SK-N-DZ (cell line): ENCODE data around the gene DTNB. TPM values are rescaled to one million over a fixed set of nuclear protein-coding genes. Genes with fewer than 3 reads are reported as not detected.
"Not testable (repeated sequence)": the region's sequence is repeated elsewhere in the genome, so short reads cannot be mapped to it uniquely, and the experiment has no call there.

ENCODE experiments used
- DNase-seq: peaks from one replicate; pipeline ENCODE4 v3.0.0-alpha.2; 2015; ENCODE audit warnings: low spot score
- polyA plus RNA-seq, 2 experiments: library from polyadenylated mRNA; depleted of rRNA; stranded (reverse); fragments of >200 nt; gene quantifications; 2 replicates each; pipeline ENCODE4 v1.2.3, GENCODE V29; 2014

Gene DTNB
- polyA plus RNA-seq (2014; cell fraction: cytosol; rRNA removed), result 12.9 and 13.8 TPM in 2 replicates
- polyA plus RNA-seq (2014; cell fraction: nucleus; rRNA removed), result 13.7 and 15.6 TPM in 2 replicates

DNA sequence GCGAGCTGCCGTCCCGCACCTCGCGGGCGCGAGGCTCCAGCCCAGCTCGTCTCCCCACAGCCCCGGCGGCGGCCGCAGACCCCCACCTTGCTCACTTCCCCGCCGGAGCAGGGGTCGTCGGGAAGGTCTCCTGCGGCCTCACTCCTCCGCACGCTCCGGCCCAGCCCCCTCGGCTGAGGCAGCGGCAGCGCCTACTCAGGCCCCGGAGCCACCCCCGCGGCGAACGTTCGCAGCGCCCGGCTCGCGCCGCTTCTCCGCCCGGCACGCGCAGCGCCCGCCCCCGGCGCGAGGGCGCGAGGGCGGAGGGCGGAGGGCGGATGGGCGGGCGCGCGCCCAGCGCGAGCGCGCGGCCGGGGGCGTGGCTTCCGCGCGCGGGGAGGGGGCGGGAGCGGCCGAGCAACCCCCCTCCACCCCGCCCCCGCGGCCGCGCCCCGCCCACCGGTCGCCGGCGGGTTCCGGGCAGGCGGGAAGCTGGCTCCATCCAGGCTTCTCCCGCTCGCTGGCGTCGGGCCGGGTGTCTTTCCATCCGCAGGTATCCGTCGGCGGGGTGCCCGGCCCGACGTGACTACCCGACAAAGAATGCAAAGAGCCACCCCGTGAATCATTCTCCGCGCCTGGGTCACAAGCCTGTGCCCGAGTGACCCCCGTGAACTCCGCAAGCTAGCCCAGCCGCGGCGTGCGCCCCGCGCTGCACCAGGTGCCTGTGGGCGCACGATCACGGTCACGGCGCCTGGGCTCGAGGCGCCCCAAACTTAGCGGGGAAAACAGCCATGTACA is at the start of gene DTNB:
TSS of gene DTNB (minus strand) at position 278 of the 777 bp plus-strand sequence. CDS start 20,917 bp downstream, outside the sequence.
- peak; percentile 53 for DNase-seq

DNA sequence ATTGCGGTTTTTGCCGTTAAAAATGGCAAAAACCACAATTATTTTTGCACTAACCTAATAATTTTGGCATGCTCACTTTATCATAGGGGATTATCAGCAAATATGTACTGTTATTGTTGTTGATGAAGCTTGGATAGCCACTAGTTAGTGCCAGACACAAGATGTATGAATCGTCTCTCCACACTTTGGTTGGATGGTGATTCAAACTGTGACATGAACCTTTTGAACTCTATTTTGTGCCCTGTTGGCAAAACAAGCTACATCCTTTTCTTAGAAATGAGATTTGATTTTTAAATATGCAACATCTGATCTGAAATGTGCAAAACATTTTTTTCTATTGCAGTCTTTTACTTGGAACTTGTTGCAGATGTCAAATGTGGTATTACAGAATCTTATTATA is 48.8 kb upstream of the DTNB start:
- DNase-seq, result no peak

DNA sequence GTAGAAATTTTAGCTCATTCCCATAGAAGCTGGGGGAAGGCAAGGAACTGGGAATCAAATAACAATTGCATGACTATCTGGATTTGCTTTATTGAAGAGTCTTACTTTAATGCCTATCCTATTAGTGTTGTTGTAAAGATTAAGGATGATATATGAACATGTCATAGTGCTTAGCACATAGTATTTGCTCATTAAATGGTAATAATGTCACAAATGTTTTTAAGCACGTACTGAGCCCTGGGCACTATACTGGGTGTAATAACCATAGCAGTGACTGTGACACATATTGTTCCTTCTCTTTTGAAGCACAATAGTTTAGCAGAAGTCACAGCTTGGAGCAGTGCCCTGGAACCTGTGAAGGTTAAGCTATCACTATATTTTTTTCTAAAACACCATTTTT is 47.2 kb upstream of the DTNB start:
- no peak for DNase-seq

DNA sequence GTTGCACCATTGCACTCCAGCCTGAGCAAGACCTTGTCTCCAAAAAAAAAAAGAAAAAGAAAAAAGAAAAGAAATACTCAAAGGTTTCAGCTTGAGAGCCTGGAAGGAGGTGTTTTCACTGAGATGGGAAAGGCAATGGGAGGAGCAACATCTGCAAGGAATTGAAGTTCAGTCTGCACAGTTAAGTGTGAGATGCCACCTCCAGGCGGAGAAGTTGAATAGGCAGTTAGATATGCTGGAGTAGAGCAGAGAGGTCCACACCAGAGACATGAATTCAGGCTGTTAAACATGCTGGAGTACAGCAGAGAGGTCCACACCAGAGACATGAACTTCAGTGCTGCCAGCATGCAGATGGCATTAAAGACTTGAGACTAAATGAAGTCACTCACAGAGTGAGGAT is 41.4 kb upstream of the DTNB start:
- peak; percentile 15 for DNase-seq

DNA sequence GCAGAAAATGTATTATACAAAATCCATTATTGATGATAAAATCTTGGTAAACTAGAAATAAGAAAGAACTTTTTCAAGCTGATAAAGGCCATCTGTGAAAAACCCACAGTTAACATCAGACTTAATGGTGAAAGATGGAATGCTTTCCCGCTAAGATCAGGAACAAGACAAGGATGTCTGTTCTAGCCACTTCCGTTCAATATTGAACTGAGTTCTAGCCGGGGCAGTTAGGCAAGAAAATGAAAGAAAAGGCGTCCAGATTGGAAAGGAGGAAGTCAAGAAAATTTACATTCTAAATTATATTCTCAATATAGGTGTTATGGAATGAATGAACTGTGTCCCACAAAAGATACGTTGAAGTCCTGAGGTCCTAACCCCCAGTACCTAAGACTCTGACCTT is 39.1 kb upstream of the DTNB start:
- no peak for DNase-seq

DNA sequence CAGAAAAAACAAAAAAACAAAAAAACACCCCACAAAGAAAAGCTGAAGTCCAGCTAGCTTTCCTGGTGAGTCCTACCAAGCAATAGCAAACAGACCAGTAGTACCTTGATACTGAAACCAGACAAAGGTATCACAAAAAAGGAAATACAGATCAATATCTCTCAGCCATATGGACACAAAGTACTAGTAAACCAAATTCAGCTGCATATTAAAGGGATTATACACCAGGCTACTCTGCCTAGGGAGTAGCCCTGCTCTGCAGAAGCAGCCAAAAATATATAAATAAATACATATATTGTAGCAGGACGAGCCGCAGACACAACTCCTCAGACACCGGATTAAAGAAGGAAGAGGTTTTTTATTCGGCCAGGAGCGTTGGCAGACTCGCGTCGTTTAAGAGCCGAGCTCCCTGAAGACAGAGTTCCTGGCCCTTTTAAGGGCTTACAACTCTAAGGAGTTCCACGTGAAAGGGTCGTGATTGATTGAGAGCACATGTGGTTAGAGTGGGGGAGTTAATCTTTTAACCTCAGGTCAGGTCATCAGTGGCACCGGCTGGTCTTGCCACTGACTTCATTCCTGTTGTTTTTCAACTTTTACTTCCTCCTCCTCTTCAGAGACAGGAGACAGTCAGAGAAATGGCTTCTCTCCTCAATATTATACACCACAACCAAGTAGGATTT is 38.4 kb upstream of the DTNB start:
- peak; percentile 40 for DNase-seq

DNA sequence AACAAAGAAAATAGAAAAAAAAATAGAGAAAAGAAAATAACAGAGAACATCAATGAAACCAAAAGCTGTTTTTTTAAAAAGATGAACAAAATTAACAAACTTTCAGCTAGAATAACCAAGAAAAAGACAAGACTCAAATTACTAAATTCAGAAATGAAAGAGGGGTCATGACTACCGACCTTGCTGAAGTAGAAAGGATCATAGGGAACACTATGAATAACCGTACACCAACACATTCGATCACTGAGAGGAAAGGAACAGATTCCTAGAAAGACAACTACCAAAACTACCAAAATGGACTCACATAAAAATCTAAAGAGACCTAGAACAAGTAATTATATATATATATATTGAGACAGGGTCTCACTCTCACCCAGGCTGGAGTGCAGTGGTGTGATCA is 37.4 kb upstream of the DTNB start:
- no peak for DNase-seq

DNA sequence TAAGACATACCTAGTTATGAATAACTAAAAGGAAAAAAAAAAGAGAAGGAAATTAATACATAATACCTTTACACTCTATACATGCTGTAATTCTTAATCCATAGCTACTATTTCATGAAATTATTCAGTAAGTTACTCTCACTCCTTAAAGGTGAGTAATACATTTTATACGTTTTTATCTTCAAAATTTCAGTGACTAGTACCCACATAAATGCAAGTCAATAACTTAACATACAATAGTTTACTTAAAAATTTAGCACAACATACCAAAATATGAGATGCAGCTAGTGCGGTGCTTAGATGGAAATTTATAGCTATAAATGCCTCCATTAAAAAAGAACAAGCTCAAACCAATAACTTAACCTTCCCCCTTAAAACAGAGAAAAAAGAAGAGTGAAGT is 36.0 kb upstream of the DTNB start:
- DNase-seq, result no peak

DNA sequence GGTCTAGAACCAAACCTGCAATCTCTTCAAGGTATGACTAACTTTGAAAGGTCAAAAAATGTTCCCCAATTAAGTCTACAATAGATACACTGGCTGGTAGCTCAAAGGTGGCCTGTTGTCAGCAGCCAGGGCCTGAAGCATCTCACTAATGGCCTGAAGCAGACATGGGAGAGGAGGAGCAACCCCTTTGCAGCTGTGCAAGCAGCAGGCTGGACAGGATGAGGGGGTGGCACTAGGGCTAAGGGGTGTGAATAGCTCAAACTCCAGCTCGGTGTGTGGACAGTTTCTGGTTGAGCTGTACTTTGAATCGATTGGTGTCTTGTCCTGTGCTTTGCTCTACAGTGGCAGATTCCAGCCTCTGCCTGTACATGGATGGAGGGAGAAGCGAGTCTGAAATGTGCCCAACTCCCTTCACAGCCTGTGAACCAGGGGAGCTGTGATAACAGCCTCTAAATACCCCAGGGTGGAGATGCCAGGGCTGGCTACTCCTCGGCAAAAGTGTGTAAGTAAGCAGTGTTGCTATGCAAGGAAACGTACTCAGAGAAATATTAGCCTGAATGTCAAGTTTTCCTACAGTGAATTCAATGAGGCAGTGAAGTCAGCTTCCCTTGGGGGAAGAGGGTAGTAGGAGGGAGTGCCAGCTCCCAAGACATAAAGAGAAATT is 34.7 kb upstream of the DTNB start:
- no peak for DNase-seq

DNA sequence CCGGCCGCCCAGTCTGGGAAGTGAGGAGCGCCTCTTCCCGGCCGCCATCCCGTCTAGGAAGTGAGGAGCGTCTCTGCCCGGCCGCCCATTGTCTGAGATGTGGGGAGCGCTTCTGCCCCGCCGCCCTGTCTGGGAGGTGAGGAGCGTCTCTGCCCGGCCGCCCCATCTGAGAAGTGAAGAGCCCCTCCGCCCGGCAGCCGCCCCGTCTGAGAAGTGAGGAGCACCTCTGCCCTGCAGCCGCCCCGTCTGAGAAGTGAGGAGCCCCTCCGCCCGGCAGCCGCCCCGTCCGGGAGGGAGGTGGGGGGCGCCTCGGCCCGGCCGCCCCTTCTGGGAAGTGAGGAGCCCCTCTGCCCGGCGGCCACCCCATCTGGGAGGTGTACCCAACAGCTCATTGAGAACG is 32.2 kb upstream of the DTNB start:
- DNase-seq, result not testable (repeated sequence)

DNA sequence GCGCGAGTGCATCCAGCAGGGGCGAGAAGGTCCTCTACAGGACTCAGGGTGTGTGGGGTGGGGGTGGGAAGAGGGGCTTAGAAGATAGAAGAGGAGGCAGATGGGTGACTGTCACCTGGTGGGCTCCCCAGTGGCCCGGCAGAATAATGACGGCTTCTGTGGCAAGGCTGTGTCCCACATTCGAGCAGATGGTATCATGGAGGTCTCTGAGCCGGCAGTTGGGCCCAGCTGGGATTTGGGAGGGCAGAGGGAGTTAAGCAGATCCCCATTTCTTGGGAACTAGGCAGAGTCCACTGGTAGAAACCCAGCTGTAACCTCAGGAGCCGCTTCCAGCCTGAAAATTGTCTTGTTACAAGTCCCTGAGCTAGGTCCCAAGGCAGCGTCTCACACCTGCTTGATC is 28.4 kb upstream of the DTNB start:
- no peak for DNase-seq

DNA sequence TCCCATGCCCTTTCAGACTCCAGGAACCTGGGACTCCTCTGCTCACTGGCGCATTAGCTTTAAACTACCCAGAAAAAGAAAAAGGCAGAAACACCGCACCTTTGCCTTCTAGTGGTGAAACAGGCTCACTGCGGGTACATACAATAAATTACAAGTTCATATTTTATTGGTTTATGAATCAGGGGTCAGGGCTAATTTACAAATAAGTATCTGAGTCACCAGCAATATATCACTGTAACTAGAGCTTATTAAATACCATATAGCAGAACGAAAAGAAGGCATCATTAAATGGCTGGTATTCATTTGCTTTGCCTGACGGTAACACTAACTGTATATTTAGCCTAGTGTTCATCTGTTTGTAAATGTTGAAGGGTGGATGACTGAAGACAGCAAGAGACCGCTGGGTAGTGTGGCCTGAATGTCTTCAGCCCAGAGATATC is 26.9 kb upstream of the DTNB start:
- DNase-seq, result peak; percentile 48

DNA sequence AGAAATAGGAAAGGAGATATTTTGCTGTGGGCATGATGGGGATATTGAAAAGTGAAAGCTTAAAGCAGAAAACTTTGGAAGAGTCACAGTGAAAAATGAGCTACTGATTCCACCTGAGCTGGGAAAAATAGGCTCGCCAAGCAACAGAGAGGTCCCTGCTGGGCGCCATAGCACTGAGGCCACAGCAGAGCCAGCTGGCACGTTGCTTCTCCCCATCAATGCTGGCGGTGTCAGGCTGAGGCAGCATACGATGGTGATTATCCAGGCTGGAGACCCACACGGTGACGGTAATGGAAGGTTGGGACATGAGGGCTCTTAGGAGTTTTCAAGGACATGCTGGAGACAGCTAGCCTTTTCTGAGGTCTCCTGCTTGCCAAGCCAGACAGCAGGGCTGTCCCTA is 25.8 kb upstream of the DTNB start:
- DNase-seq, result no peak

DNA sequence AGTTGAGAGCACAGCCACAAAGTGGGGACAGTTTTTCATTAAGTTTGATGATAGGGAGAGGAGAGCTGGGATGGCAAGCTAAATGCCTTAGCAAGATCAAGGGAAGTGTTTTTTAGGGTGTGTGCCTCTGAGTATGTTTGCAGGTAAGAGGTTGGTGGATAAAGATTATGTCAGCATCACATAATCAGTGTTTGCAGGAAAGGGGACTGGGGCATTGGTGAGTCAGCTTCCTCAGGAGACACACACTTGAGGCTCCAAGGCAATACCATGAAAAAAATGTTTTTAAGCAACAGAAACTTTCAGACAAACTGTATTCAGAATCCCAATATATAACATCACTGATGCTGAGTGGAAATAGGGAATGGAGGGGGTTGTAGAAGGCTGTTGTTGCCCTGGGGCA is 25.4 kb upstream of the DTNB start:
- DNase-seq, result no peak

DNA sequence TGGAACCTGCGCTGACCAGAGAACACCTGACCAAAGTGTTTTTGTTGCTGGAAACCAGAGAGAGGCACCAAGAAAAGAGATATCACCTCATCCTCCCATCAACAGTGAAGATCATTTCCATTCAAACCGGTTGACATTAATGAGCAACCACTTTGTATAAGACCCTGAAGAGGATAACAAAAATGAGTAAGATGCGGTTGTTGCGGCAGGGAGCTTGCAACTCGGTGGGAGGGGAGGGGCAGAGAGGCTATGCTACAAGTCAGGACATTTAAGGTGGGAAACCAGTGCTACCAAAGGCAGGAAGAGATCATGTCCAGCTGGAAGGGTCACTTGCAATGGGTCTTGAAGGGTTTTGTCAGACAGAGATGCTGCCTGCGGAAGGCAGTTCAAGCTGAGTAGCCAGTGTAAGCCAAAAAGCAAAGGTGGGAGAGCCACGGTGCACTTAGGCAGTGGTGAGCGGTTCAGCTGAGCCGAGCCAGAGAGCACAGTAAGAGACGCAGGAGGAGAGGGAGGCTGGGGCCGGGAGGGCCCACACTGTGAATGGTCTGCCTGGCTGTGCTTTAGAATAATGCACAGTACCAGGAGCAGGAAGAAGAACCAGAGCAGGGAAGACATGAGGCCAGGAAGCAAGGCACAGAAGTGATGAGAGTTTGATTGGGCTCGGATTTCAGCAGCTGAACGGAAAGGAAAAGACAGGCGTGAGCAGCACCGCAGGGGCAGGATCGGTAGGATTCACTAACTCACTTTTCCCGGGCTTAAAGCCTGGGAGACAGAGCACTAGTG is 24.4 kb upstream of the DTNB start:
- peak; percentile 18 for DNase-seq

DNA sequence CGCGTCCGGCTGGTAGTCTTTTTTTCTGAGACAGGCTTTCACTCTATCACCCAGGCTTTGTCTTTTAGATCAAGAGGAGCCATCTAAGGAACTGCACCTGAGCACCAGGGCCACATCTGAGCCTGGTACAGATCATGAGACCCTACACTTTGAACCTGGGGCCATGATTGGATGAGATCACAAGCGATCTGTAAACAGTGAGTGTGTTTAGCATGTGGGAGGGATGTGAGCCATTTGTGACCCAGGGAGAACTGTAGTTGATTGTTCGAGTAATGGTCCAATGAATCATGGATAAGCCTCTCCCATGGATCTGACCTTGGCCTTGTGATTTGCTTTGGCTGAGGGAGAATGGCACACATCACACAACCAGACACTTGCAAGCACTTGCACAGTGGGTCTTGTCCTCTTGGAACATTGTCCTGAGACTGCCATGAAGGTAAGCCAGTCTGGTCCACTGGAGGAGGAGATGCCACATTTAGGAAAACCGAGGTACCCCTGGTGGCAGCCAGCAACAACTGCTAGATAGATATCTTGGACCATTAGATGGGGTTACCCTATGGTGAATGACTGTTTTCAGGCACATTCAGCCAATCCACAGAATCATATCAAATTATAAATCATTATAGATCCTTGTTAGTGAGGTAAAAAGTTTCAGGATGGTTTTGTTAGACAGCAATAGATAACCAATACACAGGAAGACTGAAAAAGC is 19.5 kb upstream of the DTNB start:
- DNase-seq, result no peak

DNA sequence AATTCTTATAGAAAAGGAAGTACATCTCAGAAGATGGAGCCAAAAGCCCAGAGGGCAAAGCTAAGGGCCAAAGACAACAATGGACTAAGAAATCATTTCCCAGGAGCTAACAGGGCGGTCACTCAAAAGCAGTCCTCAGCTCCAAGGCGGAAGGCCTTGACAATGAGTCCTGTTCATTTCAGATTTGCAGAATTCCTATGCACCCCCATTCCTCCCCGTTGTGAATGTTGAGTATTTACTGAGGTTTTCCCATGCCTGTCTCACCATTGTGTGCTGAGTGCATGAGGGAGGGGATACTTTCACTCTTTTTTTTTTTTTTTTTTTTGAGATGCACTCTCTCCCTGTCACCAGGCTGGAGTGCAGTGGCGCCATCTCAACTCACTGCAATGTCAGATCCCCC is 18.8 kb upstream of the DTNB start:
- no peak for DNase-seq

DNA sequence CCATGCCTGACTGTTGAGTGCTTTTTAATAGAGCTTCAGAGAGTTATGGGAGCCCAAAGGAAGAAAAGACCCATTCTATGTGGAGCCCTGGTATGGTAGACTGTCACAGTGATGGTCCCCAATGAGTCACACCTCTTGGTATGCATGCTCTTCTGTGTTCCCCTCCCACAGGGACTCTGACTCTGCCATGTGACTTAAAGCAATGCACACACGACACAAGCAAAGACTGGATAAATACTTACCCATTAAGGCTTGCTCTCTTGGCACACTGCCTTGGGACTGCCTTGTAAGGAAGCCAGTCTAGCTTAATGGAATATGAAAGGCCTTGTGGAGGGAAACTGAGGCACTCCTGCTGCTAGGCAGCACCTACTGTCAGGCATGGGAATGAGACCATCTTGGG is 16.7 kb upstream of the DTNB start:
- DNase-seq, result no peak

DNA sequence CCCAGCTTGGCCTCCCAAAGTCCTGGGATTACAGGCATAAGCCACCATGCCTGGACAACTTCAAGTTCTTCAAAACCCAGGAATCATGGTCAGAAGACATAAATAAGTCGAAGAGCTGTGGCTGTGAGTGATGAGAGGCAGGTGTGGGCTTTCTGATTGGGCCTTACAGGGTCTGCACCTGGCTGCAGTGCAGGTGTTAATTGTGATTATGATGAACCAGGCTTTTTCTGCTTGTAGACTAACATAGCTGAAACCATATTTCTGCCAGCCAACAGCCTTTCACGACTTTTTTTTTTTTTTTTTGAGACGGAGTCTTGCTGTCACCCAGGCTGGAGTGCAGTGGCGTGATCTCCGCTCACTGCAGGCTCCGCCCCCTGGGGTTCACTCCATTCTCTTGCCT is 14.9 kb upstream of the DTNB start:
- no peak for DNase-seq

DNA sequence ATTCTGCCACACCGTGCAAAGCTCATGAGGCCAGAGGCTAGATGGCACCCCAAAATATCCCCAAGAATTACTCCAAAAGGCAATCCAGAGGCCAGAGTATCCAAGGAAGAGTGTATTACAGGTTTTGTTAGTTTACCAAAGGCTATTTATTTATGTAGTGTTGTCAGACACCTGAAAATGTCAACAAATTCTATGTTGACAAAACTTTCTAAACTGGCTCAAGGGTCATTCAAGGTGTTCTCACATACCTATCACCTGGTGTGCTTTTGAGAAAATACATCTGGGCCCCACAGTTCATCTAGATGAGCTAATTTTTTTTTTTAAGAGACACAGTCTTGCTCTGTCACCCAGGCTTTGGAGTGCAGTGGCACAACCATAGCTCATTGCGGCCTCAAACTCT is 12.4 kb upstream of the DTNB start:
- DNase-seq, result no peak
